Glomerular visceral epithelial cell (primary cell): ENCODE data around the gene DLG1.

Source experiments
- DNase-seq: peaks from one replicate; pipeline ENCODE4 v3.0.0-alpha.2; 2016; ENCODE audit errors: extremely low spot score

The DLG1 gene

GRCh38 chr3:197030379-197031314 lies 267.8 kb downstream of the DLG1 start:
- no peak for DNase-seq

- peak; percentile 80 for DNase-seq
These were observed 268.8 kb downstream of the DLG1 start, which contains the start of gene MELTF for GRCh38 chr3:197029511-197030167. MELTF (minus strand) TSS chr3:197029817; CDS start chr3:197029702, 115 bp downstream.

- peak; percentile 42 for DNase-seq
These were observed 269.5 kb downstream of the DLG1 start for GRCh38 chr3:197028728-197029510.

GRCh38 chr3:197027896-197028727 lies 270.3 kb downstream of the DLG1 start:
- DNase-seq = no peak

- no peak for DNase-seq
These were observed 271.1 kb downstream of the DLG1 start for GRCh38 chr3:197027151-197027895.

GRCh38 chr3:197026481-197026866 lies 271.9 kb downstream of the DLG1 start:
- no peak for DNase-seq

- no peak for DNase-seq
These were observed 272.5 kb downstream of the DLG1 start for GRCh38 chr3:197025736-197026480.

- no peak for DNase-seq
These were observed 273.3 kb downstream of the DLG1 start for GRCh38 chr3:197024881-197025735.

GRCh38 chr3:197023998-197024651 lies 274.3 kb downstream of the DLG1 start:
- DNase-seq = no peak

- peak; percentile 91 for DNase-seq
These were observed 275.0 kb downstream of the DLG1 start for GRCh38 chr3:197023241-197023997.

GRCh38 chr3:197022405-197023231 lies 275.8 kb downstream of the DLG1 start:
- DNase-seq = no peak

GRCh38 chr3:197021729-197022404 lies 276.5 kb downstream of the DLG1 start:
- DNase-seq = no peak

GRCh38 chr3:197021231-197021630 lies 277.2 kb downstream of the DLG1 start:
- no peak for DNase-seq

GRCh38 chr3:197019535-197019934 lies 278.9 kb downstream of the DLG1 start:
- no peak for DNase-seq

- DNase-seq = no peak
These were observed 279.4 kb downstream of the DLG1 start for GRCh38 chr3:197019021-197019420.

GRCh38 chr3:197017003-197017402 lies 281.4 kb downstream of the DLG1 start:
- DNase-seq = no peak
